Fibroblast of villous mesenchyme (primary cell): ENCODE data around the gene TIAL1. TPM values are rescaled to one million over a fixed set of nuclear protein-coding genes. Genes with fewer than 3 reads are reported as not detected.

Source experiments
- DNase-seq: peaks from one replicate; pipeline ENCODE4 v3.0.0-alpha.2; 2010; ENCODE audit warnings: low read depth
- H3K4me3 ChIP-seq: 2 replicates; pipeline ENCODE4 v1.5.1; 2011; ENCODE audit warnings: low read depth, mild to moderate bottlenecking, low read length
- total RNA-seq: library from RNA; depleted of rRNA; stranded (reverse); fragments of >200 nt; gene quantifications from 2 replicates; pipeline ENCODE4 v1.2.3, GENCODE V29; 2012
- TF ChIP-seq, protein P1 (sequence below): IDR thresholded peaks from 2 replicates; pipeline ENCODE4 v1.5.1; 2012; ENCODE audit warnings: low read depth, mild to moderate bottlenecking, low read length; ENCODE audit not compliant: insufficient read depth

The TIAL1 gene
- total RNA-seq, 1 donor: 66.9 TPM

DNA sequence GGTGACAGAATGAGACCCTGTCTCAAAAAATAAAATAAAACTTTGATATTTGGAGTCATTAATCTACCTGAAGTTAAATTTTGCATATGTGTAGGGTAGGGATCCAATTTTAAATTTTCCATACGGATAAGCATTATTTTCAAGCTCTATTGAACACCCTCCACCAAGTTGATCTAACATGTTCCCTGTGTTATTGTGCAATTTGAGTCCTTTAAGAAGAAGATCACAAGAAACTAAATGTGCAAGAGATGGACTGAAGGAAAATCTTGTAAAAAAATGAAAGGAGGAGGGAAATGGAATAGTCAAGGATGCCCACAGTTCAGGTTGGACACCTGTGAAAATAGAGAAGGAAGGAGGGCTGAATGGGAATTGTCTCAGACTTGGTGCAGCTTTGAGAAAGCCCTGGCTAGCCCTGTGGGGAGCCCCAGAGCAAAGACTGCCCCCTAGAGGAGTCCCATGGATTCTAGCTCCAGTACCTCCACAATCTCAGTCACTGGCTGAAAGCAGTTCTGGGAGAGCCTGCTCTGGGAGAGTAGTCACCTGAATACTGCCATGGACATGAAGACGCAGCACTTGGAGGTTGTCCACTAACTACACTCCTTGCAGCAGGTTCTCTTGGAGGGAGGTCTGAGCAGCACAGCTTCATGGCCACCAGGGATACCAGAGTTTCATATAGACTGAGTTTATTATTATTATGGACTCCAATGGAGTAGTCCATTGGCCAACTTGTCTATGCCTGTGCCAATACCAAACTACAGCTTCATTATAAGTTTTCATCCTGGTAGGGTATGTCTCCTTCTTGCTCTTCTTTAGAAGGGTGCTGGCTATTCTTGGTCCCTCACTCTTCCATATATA is 5.7 kb upstream of the TIAL1 start:
- DNase-seq: peak; percentile 36
- TF ChIP-seq, protein P1, sequence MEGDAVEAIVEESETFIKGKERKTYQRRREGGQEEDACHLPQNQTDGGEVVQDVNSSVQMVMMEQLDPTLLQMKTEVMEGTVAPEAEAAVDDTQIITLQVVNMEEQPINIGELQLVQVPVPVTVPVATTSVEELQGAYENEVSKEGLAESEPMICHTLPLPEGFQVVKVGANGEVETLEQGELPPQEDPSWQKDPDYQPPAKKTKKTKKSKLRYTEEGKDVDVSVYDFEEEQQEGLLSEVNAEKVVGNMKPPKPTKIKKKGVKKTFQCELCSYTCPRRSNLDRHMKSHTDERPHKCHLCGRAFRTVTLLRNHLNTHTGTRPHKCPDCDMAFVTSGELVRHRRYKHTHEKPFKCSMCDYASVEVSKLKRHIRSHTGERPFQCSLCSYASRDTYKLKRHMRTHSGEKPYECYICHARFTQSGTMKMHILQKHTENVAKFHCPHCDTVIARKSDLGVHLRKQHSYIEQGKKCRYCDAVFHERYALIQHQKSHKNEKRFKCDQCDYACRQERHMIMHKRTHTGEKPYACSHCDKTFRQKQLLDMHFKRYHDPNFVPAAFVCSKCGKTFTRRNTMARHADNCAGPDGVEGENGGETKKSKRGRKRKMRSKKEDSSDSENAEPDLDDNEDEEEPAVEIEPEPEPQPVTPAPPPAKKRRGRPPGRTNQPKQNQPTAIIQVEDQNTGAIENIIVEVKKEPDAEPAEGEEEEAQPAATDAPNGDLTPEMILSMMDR: peak; percentile 76
- H3K4me3 ChIP-seq: no peak overlapping the region

DNA sequence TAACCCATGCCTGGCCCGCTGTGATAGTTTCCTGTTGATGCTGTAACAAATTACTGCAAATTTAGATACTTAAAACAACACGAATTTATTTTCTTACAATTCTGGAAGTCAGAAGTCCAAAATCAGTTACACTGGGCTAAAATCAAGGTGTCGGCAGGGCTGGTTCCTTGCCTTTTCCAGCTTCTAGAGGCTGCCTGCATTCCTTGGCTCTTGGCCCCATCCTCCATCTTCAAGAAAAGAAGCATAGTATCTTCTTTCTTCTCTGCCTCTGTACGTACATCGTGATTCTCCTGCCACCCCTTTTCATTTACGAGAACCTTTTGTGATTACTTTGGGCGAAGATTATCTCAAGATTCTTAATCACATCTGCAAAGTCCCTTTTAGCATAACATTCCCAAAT is 1.6 kb upstream of the TIAL1 start:
- no peak overlapping the region for H3K4me3 ChIP-seq
- TF ChIP-seq, protein P1: no peak
- no peak for DNase-seq

DNA sequence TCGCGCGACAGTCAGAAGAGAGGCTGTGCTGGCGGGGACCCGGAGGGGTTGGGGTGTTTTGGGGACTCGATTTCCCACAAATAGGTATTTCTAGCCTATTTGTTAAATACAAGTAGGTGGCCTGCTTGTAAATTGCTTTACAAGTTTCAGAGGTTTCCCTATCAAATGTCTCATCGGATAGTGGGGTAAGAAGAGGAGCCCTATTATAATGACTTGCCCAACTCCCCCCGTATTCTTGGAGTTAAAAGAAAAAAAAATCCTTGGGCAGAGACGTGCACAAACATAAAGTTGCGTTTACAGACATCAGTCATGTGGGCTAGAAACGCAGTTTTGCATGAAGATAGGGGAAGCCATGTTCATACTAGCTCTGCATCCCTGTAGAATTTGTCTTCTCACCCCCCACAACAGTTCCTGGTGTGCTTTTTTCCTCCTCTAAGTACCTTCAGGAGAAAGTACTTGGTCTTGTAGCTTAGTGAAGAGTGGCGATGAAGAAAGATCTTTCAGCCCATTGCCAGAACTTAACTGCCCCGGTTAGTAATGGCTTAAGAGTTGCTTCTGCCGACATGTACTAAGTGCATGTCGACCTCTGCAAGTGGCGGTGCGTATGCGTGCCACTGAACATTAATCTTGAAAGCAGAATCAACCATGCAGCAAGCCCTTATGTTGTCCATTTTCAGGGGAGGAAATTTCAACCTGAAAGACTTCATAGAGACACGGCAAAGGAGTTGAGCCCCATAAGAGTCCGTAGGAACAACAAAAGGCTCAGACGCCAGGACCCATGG is 832 bp upstream of the TIAL1 start:
- no peak for DNase-seq

DNA sequence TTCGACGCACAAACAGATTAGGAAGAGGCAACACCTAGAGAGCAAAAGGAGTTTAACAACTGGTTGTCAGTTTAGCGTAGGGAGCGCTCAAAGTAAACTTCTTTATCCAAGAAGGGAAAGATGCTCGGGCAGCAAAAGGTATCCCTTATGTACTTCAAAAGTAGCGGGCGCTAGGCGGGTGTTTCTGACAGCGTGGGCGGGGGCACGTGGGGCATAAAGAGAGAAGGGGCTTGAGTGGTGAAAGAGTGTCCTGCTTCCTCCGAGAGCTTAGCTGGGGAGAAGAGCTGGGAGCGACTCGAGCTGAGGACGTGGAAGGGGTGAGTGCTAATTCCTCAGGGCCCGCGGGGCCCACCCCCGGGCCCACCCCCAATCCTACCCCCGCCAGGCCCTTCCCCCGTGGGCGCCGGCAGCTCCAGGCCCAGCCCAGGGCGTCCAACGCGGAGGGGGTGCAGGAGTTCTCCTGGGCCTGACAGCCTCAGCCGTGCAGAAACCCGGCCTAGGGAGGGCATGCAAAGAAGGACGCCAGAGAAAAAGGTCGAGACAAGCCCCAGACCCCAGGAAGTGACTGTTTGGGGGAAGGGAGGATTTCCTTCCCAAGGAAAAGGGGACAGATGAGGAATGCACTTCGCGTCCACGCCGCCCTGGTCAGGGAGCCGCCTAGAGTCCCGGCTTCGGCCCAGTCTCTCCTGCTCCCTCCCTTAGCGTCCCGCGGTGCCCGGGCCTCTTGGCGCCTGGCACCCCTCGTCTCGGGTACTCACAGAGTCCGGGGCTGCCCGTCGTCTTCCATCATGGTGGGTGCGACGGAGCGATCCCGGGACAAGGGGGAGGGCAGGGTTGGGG is 868 bp downstream of the TIAL1 start:
- TF ChIP-seq, protein P1: no peak
- peak overlapping the region; percentile 97 for H3K4me3 ChIP-seq
- DNase-seq: peak; percentile 50

More for the DNA sequence above, 832 bp upstream of the TIAL1 start:
- TF ChIP-seq, protein P1: no peak
- H3K4me3 ChIP-seq: peak overlapping the region; percentile 97

DNA sequence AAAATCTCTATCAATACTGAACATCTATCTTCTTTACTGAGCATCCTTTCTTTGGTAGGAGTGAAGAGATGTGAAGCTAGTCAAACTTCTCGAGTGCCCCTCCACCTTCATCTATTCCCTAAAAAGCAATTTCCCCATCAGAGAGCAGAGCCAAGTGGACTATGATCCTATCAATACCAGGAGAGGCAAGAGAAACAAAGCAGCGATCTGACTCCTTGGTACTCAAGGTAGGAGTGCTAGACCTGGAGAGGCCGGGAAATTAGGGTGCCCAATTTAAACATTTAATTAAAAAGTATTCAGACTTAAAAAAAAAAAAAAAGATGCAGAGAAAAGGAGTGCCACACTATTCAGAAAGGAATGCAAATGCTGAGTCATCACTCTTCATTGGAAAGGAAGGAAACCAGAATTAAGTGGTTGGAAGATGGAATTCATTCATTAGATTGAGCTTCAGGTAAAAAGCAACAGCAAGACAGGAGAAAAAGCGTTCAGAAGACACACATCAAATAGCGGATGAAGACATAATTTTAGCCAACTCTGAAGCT is 1.6 kb downstream of the TIAL1 start:
- DNase-seq: peak; percentile 56
- TF ChIP-seq, protein P1: no peak
- H3K4me3 ChIP-seq: peak overlapping the region; percentile 97

DNA sequence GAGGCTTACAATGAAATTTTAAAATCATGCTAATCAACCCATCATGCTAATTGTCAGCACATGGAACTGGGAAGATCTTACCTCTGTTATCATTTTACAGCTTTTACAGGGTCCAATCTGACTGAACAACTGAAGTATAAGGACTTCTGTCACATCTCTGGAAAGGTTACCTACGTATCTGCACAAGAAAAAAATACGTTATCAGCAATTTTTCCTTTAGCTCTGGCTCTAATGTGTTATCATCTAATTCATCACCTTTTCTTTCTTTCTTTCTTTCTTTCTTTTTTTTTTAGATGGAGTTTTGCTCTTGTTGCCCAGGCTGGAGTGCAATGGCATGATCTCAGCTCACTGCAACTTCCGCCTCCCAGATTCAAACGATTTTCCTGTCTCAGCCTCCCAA is 8.7 kb downstream of the TIAL1 start:
- TF ChIP-seq, protein P1: no peak
- no peak overlapping the region for H3K4me3 ChIP-seq
- no peak for DNase-seq
